IMR-90 (cell line): Measurements from ENCODE around the gene RASSF4. TPM values are rescaled to one million over a fixed set of nuclear protein-coding genes. Genes with fewer than 3 reads are reported as not detected.
A peak's percentile ranks its signal among the peaks of the same experiment; 100 is the strongest.

Experiments used
- ATAC-seq: fragments of 200-7000 bp; cut with Tn5 transposase; 2 replicates; pipeline ENCODE4 v1.9.1; 2020; ENCODE audit warnings: low read depth, mild to moderate bottlenecking, moderate library complexity
- BruUV-seq: library from RNA; stranded (reverse); fragments of 400-500 nt; replicated peaks from 2 replicates; lab custom pipeline; 2021; lab: Mats Ljungman, UMichigan
- CTCF ChIA-PET: fragments of 300-600 bp; formaldehyde crosslinking; extraction: SDS; loops from one replicate; lab custom pipeline; 2021; ENCODE audit warnings: antibody characterized with exemption; lab: Yijun Ruan, JAX
- POLR2A ChIA-PET: fragments of 300-600 bp; sonication (Branson Sonifier 250); formaldehyde crosslinking; loops from one replicate; lab custom pipeline; 2022; ENCODE audit warnings: antibody characterized with exemption; ENCODE audit not compliant: unreplicated experiment; lab: Charles Lee
- DNase-seq: peaks from one replicate; pipeline ENCODE4 v3.0.0; 2013
- H2AFZ ChIP-seq: replicated peaks from 2 replicates; pipeline ENCODE3; 2013; ENCODE audit warnings: low read length, mild to moderate bottlenecking; ENCODE audit not compliant: poor library complexity
- H2AK5ac ChIP-seq: 2 replicates; pipeline ENCODE4 v1.6.1; 2013; ENCODE audit warnings: low read depth, low read length, inconsistent platforms
- H2AK9ac ChIP-seq: replicated peaks from 2 replicates; pipeline ENCODE3; 2013; ENCODE audit warnings: mild to moderate bottlenecking, low read depth, low read length, moderate library complexity; ENCODE audit not compliant: poor library complexity
- H2BK120ac ChIP-seq: 2 replicates; pipeline ENCODE4 v1.6.1; 2013; ENCODE audit warnings: low read depth, low read length, inconsistent platforms
- H2BK15ac ChIP-seq: 3 replicates; pipeline ENCODE4 v1.6.1; 2013; ENCODE audit warnings: low read depth, low read length, inconsistent platforms
- H2BK20ac ChIP-seq: 2 replicates; pipeline ENCODE4 v1.6.1; 2013; ENCODE audit warnings: low read depth, mild to moderate bottlenecking, inconsistent platforms, low read length, moderate library complexity
- H2BK5ac ChIP-seq: 2 replicates; pipeline ENCODE4 v1.6.1; 2013; ENCODE audit warnings: mild to moderate bottlenecking, low read depth, low read length, inconsistent platforms; ENCODE audit not compliant: poor library complexity, severe bottlenecking
- H3K14ac ChIP-seq: replicated peaks from 2 replicates; pipeline ENCODE4 v1.6.1; 2013; ENCODE audit warnings: low read depth, low read length, inconsistent platforms
- H3K18ac ChIP-seq: 2 replicates; pipeline ENCODE4 v1.6.1; 2013; ENCODE audit warnings: low read depth, low read length, control low read depth
- H3K23ac ChIP-seq: 2 replicates; pipeline ENCODE4 v1.6.1; 2013; ENCODE audit warnings: low read depth, low read length, inconsistent platforms
- H3K27ac ChIP-seq: 2 replicates; pipeline ENCODE4 v1.5.1; 2013; ENCODE audit warnings: mild to moderate bottlenecking, control low read depth, low read length; ENCODE audit not compliant: insufficient read depth
- H3K27me3 ChIP-seq: 2 replicates; pipeline ENCODE4 v1.6.1; 2013; ENCODE audit warnings: low read length; ENCODE audit not compliant: control insufficient read depth, insufficient read depth
- H3K36me3 ChIP-seq: 2 replicates; pipeline ENCODE4 v1.6.1; 2013; ENCODE audit warnings: low read length, mixed read lengths; ENCODE audit not compliant: control insufficient read depth, insufficient read depth
- H3K4ac ChIP-seq: 2 replicates; pipeline ENCODE4 v1.6.1; 2013; ENCODE audit warnings: low read depth, low read length, inconsistent platforms
- H3K4me1 ChIP-seq: 2 replicates; pipeline ENCODE4 v1.6.1; 2013; ENCODE audit warnings: low read length, mixed read lengths; ENCODE audit not compliant: control insufficient read depth, insufficient read depth
- H3K4me2 ChIP-seq: 2 replicates; pipeline ENCODE4 v1.6.1; 2013; ENCODE audit warnings: low read depth, mild to moderate bottlenecking, control low read depth, low read length, moderate library complexity
- H3K4me3 ChIP-seq: 2 replicates; pipeline ENCODE4 v1.5.1; 2013; ENCODE audit warnings: low read depth, mild to moderate bottlenecking, control low read depth, low read length, moderate library complexity; ENCODE audit not compliant: insufficient read depth
- H3K56ac ChIP-seq: 2 replicates; pipeline ENCODE4 v1.6.1; 2013; ENCODE audit warnings: low read length, inconsistent platforms; ENCODE audit not compliant: insufficient read depth; ENCODE audit errors: extremely low read depth
- H3K79me1 ChIP-seq, 2 experiments: 2 replicates each; pipeline ENCODE4 v1.6.1; 2013; ENCODE audit warnings: low read length in 2 of 2, inconsistent platforms in 1 of 2, low read depth in 1 of 2
- H3K9ac ChIP-seq: 2 replicates; pipeline ENCODE4 v1.6.1; 2013; ENCODE audit warnings: low read depth, low read length, control low read depth
- H3K9me1 ChIP-seq: 2 replicates; pipeline ENCODE4 v1.6.1; 2013; ENCODE audit warnings: low read length, inconsistent platforms; ENCODE audit not compliant: insufficient read depth
- H3K9me3 ChIP-seq: 2 replicates; pipeline ENCODE4 v1.6.1; 2013; ENCODE audit warnings: low read length; ENCODE audit not compliant: control insufficient read depth, insufficient read depth
- H4K20me1 ChIP-seq: 2 replicates; pipeline ENCODE4 v1.6.1; 2013; ENCODE audit warnings: low read length, inconsistent platforms; ENCODE audit not compliant: insufficient read depth
- H4K5ac ChIP-seq: 2 replicates; pipeline ENCODE4 v1.6.1; 2013; ENCODE audit warnings: mild to moderate bottlenecking, low read depth, low read length, control low read depth
- H4K8ac ChIP-seq, 2 experiments: 2 replicates each; pipeline ENCODE4 v1.6.1; 2013; ENCODE audit warnings: low read depth in 2 of 2, low read length in 2 of 2, control low read depth in 1 of 2, inconsistent platforms in 1 of 2
- H4K91ac ChIP-seq: 2 replicates; pipeline ENCODE4 v1.6.1; 2013; ENCODE audit warnings: low read depth, low read length, inconsistent platforms; ENCODE audit not compliant: insufficient read depth
- BHLHE40 ChIP-seq: fragments of 150-350 bp; IDR thresholded peaks from 2 replicates; pipeline ENCODE4 v1.6.1; 2016; ENCODE audit warnings: mild to moderate bottlenecking, low read depth, low read length
- CEBPB ChIP-seq: IDR thresholded peaks from 2 replicates; pipeline ENCODE4 v1.6.1; 2012; ENCODE audit warnings: low read depth, low read length, improper control_type of control experiment
- CHD1 ChIP-seq: IDR thresholded peaks from 2 replicates; pipeline ENCODE4 v1.6.1; 2012; ENCODE audit warnings: low read depth, low read length, improper control_type of control experiment
- CTCF ChIP-seq: conservative IDR thresholded peaks from 2 replicates; pipeline ENCODE4 v1.5.1; 2012; ENCODE audit warnings: mild to moderate bottlenecking, low read depth, low read length, improper control_type of control experiment
- ELK1 ChIP-seq: fragments of 150-350 bp; IDR thresholded peaks from 2 replicates; pipeline ENCODE4 v1.6.1; 2016; ENCODE audit warnings: low read depth, mild to moderate bottlenecking, low read length, moderate library complexity, borderline replicate concordance
- FOS ChIP-seq: fragments of 150-350 bp; IDR thresholded peaks from 2 replicates; pipeline ENCODE4 v1.6.1; 2016; ENCODE audit warnings: low read depth, low read length
- MAFK ChIP-seq: IDR thresholded peaks from 2 replicates; pipeline ENCODE4 v1.6.1; 2012; ENCODE audit warnings: low read depth, low read length, improper control_type of control experiment
- MAZ ChIP-seq: IDR thresholded peaks from 2 replicates; pipeline ENCODE4 v1.6.1; 2012; ENCODE audit warnings: low read depth, mild to moderate bottlenecking, low read length, improper control_type of control experiment, moderate library complexity, borderline replicate concordance
- MXI1 ChIP-seq: IDR thresholded peaks from 2 replicates; pipeline ENCODE4 v1.6.1; 2012; ENCODE audit warnings: low read depth, mild to moderate bottlenecking, low read length, moderate library complexity, borderline replicate concordance
- NFE2L2 ChIP-seq: fragments of 150-350 bp; IDR thresholded peaks from 2 replicates; pipeline ENCODE4 v1.6.1; 2016; ENCODE audit warnings: low read depth, mild to moderate bottlenecking, low read length
- POLR2A ChIP-seq: IDR thresholded peaks from 2 replicates; pipeline ENCODE4 v1.6.1; 2012; ENCODE audit warnings: mild to moderate bottlenecking, low read depth, low read length
- RAD21 ChIP-seq: IDR thresholded peaks from 2 replicates; pipeline ENCODE4 v1.6.1; 2012; ENCODE audit warnings: low read length, improper control_type of control experiment
- RCOR1 ChIP-seq: IDR thresholded peaks from 2 replicates; pipeline ENCODE4 v1.6.1; 2012; ENCODE audit warnings: mild to moderate bottlenecking, low read length, improper control_type of control experiment; ENCODE audit not compliant: insufficient replicate concordance
- RFX5 ChIP-seq: IDR thresholded peaks from 2 replicates; pipeline ENCODE4 v1.8.0; 2012; ENCODE audit warnings: low read depth, mild to moderate bottlenecking, low read length, moderate library complexity
- SMC3 ChIP-seq: fragments of 150-350 bp; IDR thresholded peaks from 2 replicates; pipeline ENCODE4 v1.6.1; 2016; ENCODE audit warnings: low read depth, mild to moderate bottlenecking, antibody characterized with exemption, low read length, moderate library complexity
- USF2 ChIP-seq: fragments of 150-350 bp; IDR thresholded peaks from 2 replicates; pipeline ENCODE4 v1.6.1; 2017; ENCODE audit warnings: mild to moderate bottlenecking, antibody characterized with exemption, low read length, low read depth
- WGBS, 2 experiments: methylation state at CpG; one replicate each; pipeline versions ENCODE4 v1.1.5 to v1.1.7; 2013; ENCODE audit warnings: missing lambda C conversion rate in 2 of 2; ENCODE audit not compliant: insufficient read length in 1 of 2; ENCODE audit errors: extremely low coverage in 2 of 2; 5-methylcytosine and 5-hydroxymethylcytosine counted together
- dilution Hi-C: fragments of 300-500 bp; cut with HindIII; formaldehyde crosslinking; loops from one replicate; pipeline ENCODE4 v1.14.3; 2018; ENCODE audit warnings: low sequenced_read_pairs; ENCODE audit not compliant: unreplicated experiment
- in situ Hi-C: fragments of 300-500 bp; cut with MboI; formaldehyde crosslinking; loops from 3 replicates; pipeline ENCODE4 v1.14.3; 2019; ENCODE audit warnings: low sequenced_read_pairs, inconsistent platforms, mixed read lengths
- intact Hi-C: fragments of 100-400 bp; cut with micrococcal nuclease; formaldehyde crosslinking; loops from 2 replicates; pipeline ENCODE4 v1.10.0; 2022
- polyA plus RNA-seq, 3 experiments: library from polyadenylated mRNA; depleted of rRNA; stranded (reverse); fragments of >200 nt; gene quantifications; 2 replicates each; pipeline ENCODE4 v1.2.3, GENCODE V29; 2012; ENCODE audit warnings: low replicate concordance in 1 of 3
- total RNA-seq: library from RNA; depleted of rRNA; stranded (reverse); fragments of >200 nt; gene quantifications from 2 replicates; pipeline ENCODE4 v1.2.3, GENCODE V29; 2012

RASSF4 gene
- total and polyA plus RNA-seq, 2 of the 4 experiments (the other 2 are of a cell fraction), result 5.9 to 8.6 TPM

GRCh38 chr10:44983895-44984278 lies 24.3 kb downstream of the RASSF4 start:
- H3K4me3 ChIP-seq, result no peak overlapping the region
- 90% methylated on average over 2 of the region's 10 CpGs; no CpG with 5 or more reads in 1 of the 2 experiments for WGBS, 2 experiments
- peak overlapping the region; percentile 33; the same call in 1 of the 2 replicates for H3K14ac ChIP-seq
- H3K79me1 ChIP-seq, result peaks cover 0 to 26% of the 10 kb centered on the region in 2 experiments; a peak in 2 of 4 replicates
- dilution Hi-C loops, result no loop called here
- DNase-seq (no peak), ATAC-seq (no peak)
- no peaks in the 10 kb centered on the region for H3K9me3 ChIP-seq
- H2BK120ac ChIP-seq, result peak overlapping the region; percentile 93
- no peaks in the 10 kb centered on the region for H3K27me3 ChIP-seq
- H3K4ac ChIP-seq, result peak overlapping the region; percentile 81
- CTCF ChIA-PET, result interaction anchor here (1.7 kb wide), 1 partner anchor 18 kb away, joined by 4 read pairs; no protein-coding TSS in a partner anchor
- H3K18ac ChIP-seq, result peak overlapping the region; percentile 73; the same call in 1 of the 2 replicates
- peak overlapping the region; percentile 91; the same call in 1 of the 2 replicates for H2AK5ac ChIP-seq
- H3K36me3 ChIP-seq, result peaks cover 4% of the 10 kb centered on the region; the same call in 1 of the 2 replicates
- no peak overlapping the region for H3K4me2 ChIP-seq
- peak overlapping the region; percentile 75; the same call in 1 of the 2 replicates for H3K27ac ChIP-seq
- H2AK9ac ChIP-seq, result no peak overlapping the region
- H4K5ac ChIP-seq, result peak overlapping the region; percentile 12; the same call in 1 of the 2 replicates
- peak overlapping the region; percentile 85 for H2BK20ac ChIP-seq
- H4K8ac ChIP-seq, result peak overlapping the region in 1 of 2 experiments; percentile 18; a peak in 1 of 4 replicates
- peak overlapping the region; percentile 86; the same call in 1 of the 3 replicates for H2BK15ac ChIP-seq
- intact Hi-C loops, result no loop called here
- H2BK5ac ChIP-seq, result peak overlapping the region; percentile 38
- H3K56ac ChIP-seq, result no peak overlapping the region
- no peak for TF ChIP-seq CHD1
- TF ChIP-seq CTCF, result no peak
- TF ChIP-seq USF2, result no peak
- TF ChIP-seq MAFK, result no peak
- no peak for TF ChIP-seq MXI1
- TF ChIP-seq MAZ, result no peak
- no peak for TF ChIP-seq RAD21
- TF ChIP-seq CEBPB, result no peak
- TF ChIP-seq SMC3, result no peak
- no peak for TF ChIP-seq BHLHE40
- TF ChIP-seq RFX5, result no peak
- no peak for TF ChIP-seq POLR2A
- TF ChIP-seq FOS, result no peak
- TF ChIP-seq ELK1, result no peak
- no peak for TF ChIP-seq RCOR1
- TF ChIP-seq NFE2L2, result no peak
- peaks cover 67% of the 10 kb centered on the region for H3K4me1 ChIP-seq
- H3K9ac ChIP-seq, result no peak overlapping the region
- no peaks in the 10 kb centered on the region for H4K20me1 ChIP-seq
- H4K91ac ChIP-seq, result peak overlapping the region; percentile 87
- no peak overlapping the region for H3K23ac ChIP-seq
- H3K9me1 ChIP-seq, result peaks cover 49% of the 10 kb centered on the region
- in situ Hi-C loops, result loop anchor here (25.0 kb wide), 4 partner anchors 1028 to 1847 kb away; partner anchors contain the start of genes CSGALNACT2 and HNRNPF
- BruUV-seq, result no TSS peak
- no peak overlapping the region for H2AFZ ChIP-seq
- POLR2A ChIA-PET, result no interaction called here
